ENCODE measurements around the gene MAGED1. TPM values are rescaled to one million over a fixed set of nuclear protein-coding genes. Genes with fewer than 3 reads are reported as not detected.

Gene MAGED1
- total and polyA plus RNA-seq, 2 experiments from 2014 or later = 293 to 351 TPM

GRCh38 chrX:51852096-51852495 is 41.3 kb upstream of the MAGED1 start:
- Histone ChIP-seq H3K9me3 (ENCODE audit: low read depth) (no peaks in the 10 kb centered on the region), H3K79me2 (ENCODE audit: insufficient read depth) (0 out of 2 replicates have a peak, but pooled peaks cover 6% of the 10 kb centered on the region), H3F3A (ENCODE audit: insufficient read depth) (no peaks in the 10 kb centered on the region), H3K4me1 (ENCODE audit: insufficient read depth) (no peaks in the 10 kb centered on the region), H3K4me2 (ENCODE audit: unreplicated experiment) (no peak overlapping the region), H3K36me3 (ENCODE audit: low read depth) (no peaks in the 10 kb centered on the region), H3K27me3 (replicated peaks; ENCODE audit: insufficient read depth) (no peaks in the 10 kb centered on the region), H4K20me1 (ENCODE audit: insufficient read depth) (no peaks in the 10 kb centered on the region), H3K9ac (no peak overlapping the region), H2AFZ (no peak overlapping the region), H3K27ac (no peak overlapping the region), H3K9me2 (ENCODE audit: insufficient read depth) (no peaks in the 10 kb centered on the region), H3K4me3 (no peak overlapping the region)
- in situ Hi-C loops (cut with MboI) = loop anchor here (25.0 kb wide), 2 partner anchors 190 to 365 kb away; partner anchors contain the start of gene NUDT11
- WGBS, 2 experiments (ENCODE audit: low coverage in 1 of 2, low lambda C conversion rate in 2 of 2, missing lambda C conversion rate in 2 of 2) = 100% methylated on average over 1 of the region's 1 CpG
- no peak for DNase-seq
- TF ChIP-seq EZH2phosphoT487 (IDR thresholded peaks at IDR 0.05; ENCODE audit: insufficient read depth, low read depth) (no peak), EZH2 (IDR thresholded peaks at IDR 0.05; ENCODE audit: insufficient read depth, poor library complexity, severe bottlenecking) (no peak)

GRCh38 chrX:51852621-51853020 is 40.8 kb upstream of the MAGED1 start:
- H3K79me2 ChIP-seq (ENCODE audit: insufficient read depth) = 0 out of 2 replicates have a peak, but pooled peaks cover 6% of the 10 kb centered on the region
- in situ Hi-C loops (cut with MboI) = loop anchor here (25.0 kb wide), 2 partner anchors 190 to 365 kb away; partner anchors contain the start of gene NUDT11
- WGBS, 2 experiments (ENCODE audit: low coverage in 1 of 2, low lambda C conversion rate in 2 of 2, missing lambda C conversion rate in 2 of 2) = 96 to 100% methylated on average over 3 of the region's 3 CpGs

GRCh38 chrX:51853251-51853650 is 40.2 kb upstream of the MAGED1 start:
- Histone ChIP-seq H3K4me1 (ENCODE audit: insufficient read depth) (no peaks in the 10 kb centered on the region), H3K36me3 (ENCODE audit: low read depth) (no peaks in the 10 kb centered on the region), H3K27ac (no peak overlapping the region), H3F3A (ENCODE audit: insufficient read depth) (no peaks in the 10 kb centered on the region), H2AFZ (no peak overlapping the region), H3K9me3 (ENCODE audit: low read depth) (no peaks in the 10 kb centered on the region), H3K9ac (no peak overlapping the region), H3K4me3 (no peak overlapping the region), H3K9me2 (ENCODE audit: insufficient read depth) (no peaks in the 10 kb centered on the region), H3K4me2 (ENCODE audit: unreplicated experiment) (no peak overlapping the region), H3K27me3 (replicated peaks; ENCODE audit: insufficient read depth) (no peaks in the 10 kb centered on the region), H4K20me1 (ENCODE audit: insufficient read depth) (no peaks in the 10 kb centered on the region), H3K79me2 (ENCODE audit: insufficient read depth) (0 out of 2 replicates have a peak, but pooled peaks cover under 1% of the 10 kb centered on the region)
- TF ChIP-seq EZH2phosphoT487 (IDR thresholded peaks at IDR 0.05; ENCODE audit: insufficient read depth, low read depth) (no peak), EZH2 (IDR thresholded peaks at IDR 0.05; ENCODE audit: insufficient read depth, poor library complexity, severe bottlenecking) (no peak)
- in situ Hi-C loops (cut with MboI) = loop anchor here (25.0 kb wide), 2 partner anchors 191 to 366 kb away; partner anchors contain the start of gene NUDT11
- DNase-seq = no peak
- WGBS, 2 experiments (ENCODE audit: low coverage in 1 of 2, low lambda C conversion rate in 2 of 2, missing lambda C conversion rate in 2 of 2) = 100% methylated on average over 1 of the region's 1 CpG

More at GRCh38 chrX:51852621-51853020, 40.8 kb upstream of the MAGED1 start:
- no peaks in the 10 kb centered on the region for H3K4me1 ChIP-seq (ENCODE audit: insufficient read depth)
- no peaks in the 10 kb centered on the region for H3K36me3 ChIP-seq (ENCODE audit: low read depth)
- no peak overlapping the region for H3K9ac ChIP-seq
- H3K4me2 ChIP-seq (ENCODE audit: unreplicated experiment) = no peak overlapping the region
- TF ChIP-seq EZH2phosphoT487 (IDR thresholded peaks at IDR 0.05; ENCODE audit: insufficient read depth, low read depth) (no peak), EZH2 (IDR thresholded peaks at IDR 0.05; ENCODE audit: insufficient read depth, poor library complexity, severe bottlenecking) (no peak)
- no peaks in the 10 kb centered on the region for H3K9me3 ChIP-seq (ENCODE audit: low read depth)
- H3F3A ChIP-seq (ENCODE audit: insufficient read depth) = no peaks in the 10 kb centered on the region
- DNase-seq = no peak
- H3K27ac ChIP-seq = no peak overlapping the region
- H3K4me3 ChIP-seq = no peak overlapping the region
- no peaks in the 10 kb centered on the region for H3K9me2 ChIP-seq (ENCODE audit: insufficient read depth)
- no peaks in the 10 kb centered on the region for H4K20me1 ChIP-seq (ENCODE audit: insufficient read depth)
- no peaks in the 10 kb centered on the region for H3K27me3 ChIP-seq (replicated peaks; ENCODE audit: insufficient read depth)
- H2AFZ ChIP-seq = no peak overlapping the region

GRCh38 chrX:51855698-51856097 is 37.7 kb upstream of the MAGED1 start:
- no peaks in the 10 kb centered on the region for H3K9me3 ChIP-seq (ENCODE audit: low read depth)
- in situ Hi-C loops (cut with MboI) = loop anchor here (25.0 kb wide), 2 partner anchors 193 to 368 kb away; partner anchors contain the start of gene NUDT11
- 98% methylated on average over 8 of the region's 8 CpGs for WGBS, 2 experiments (ENCODE audit: low coverage in 1 of 2, low lambda C conversion rate in 2 of 2, missing lambda C conversion rate in 2 of 2)
- H3K9ac ChIP-seq = no peak overlapping the region
- H2AFZ ChIP-seq = no peak overlapping the region
- H3K36me3 ChIP-seq (ENCODE audit: low read depth) = no peaks in the 10 kb centered on the region
- no peaks in the 10 kb centered on the region for H3K9me2 ChIP-seq (ENCODE audit: insufficient read depth)
- no peaks in the 10 kb centered on the region for H3K4me1 ChIP-seq (ENCODE audit: insufficient read depth)
- H3K4me2 ChIP-seq (ENCODE audit: unreplicated experiment) = no peak overlapping the region
- no peak overlapping the region for H3K4me3 ChIP-seq
- no peak overlapping the region for H3K27ac ChIP-seq
- H3K27me3 ChIP-seq (replicated peaks; ENCODE audit: insufficient read depth) = no peaks in the 10 kb centered on the region
- H3F3A ChIP-seq (ENCODE audit: insufficient read depth) = no peaks in the 10 kb centered on the region
- TF ChIP-seq EZH2phosphoT487 (IDR thresholded peaks at IDR 0.05; ENCODE audit: insufficient read depth, low read depth) (no peak), EZH2 (IDR thresholded peaks at IDR 0.05; ENCODE audit: insufficient read depth, poor library complexity, severe bottlenecking) (no peak)
- no peaks in the 10 kb centered on the region for H3K79me2 ChIP-seq (ENCODE audit: insufficient read depth)
- H4K20me1 ChIP-seq (ENCODE audit: insufficient read depth) = no peaks in the 10 kb centered on the region
- no peak for DNase-seq

Data from GM23248 (cell line).